IMR-90 (cell line): ENCODE results near the gene HEY2. TPM values are rescaled to one million over a fixed set of nuclear protein-coding genes. Genes with fewer than 3 reads are reported as not detected.
A peak's percentile ranks its signal among the peaks of the same experiment; 100 is the strongest.

ENCODE experiments used
- ATAC-seq: fragments of 200-7000 bp; cut with Tn5 transposase; 2 replicates; pipeline ENCODE4 v1.9.1; 2020; ENCODE audit warnings: low read depth, mild to moderate bottlenecking, moderate library complexity
- BruUV-seq: library from RNA; stranded (reverse); fragments of 400-500 nt; replicated peaks from 2 replicates; lab custom pipeline; 2021; lab: Mats Ljungman, UMichigan
- CTCF ChIA-PET: fragments of 300-600 bp; formaldehyde crosslinking; extraction: SDS; loops from one replicate; lab custom pipeline; 2021; ENCODE audit warnings: antibody characterized with exemption; lab: Yijun Ruan, JAX
- POLR2A ChIA-PET: fragments of 300-600 bp; sonication (Branson Sonifier 250); formaldehyde crosslinking; loops from one replicate; lab custom pipeline; 2022; ENCODE audit warnings: antibody characterized with exemption; ENCODE audit not compliant: unreplicated experiment; lab: Charles Lee
- DNase-seq: peaks from one replicate; pipeline ENCODE4 v3.0.0; 2013
- H2AFZ ChIP-seq: replicated peaks from 2 replicates; pipeline ENCODE3; 2013; ENCODE audit warnings: low read length, mild to moderate bottlenecking; ENCODE audit not compliant: poor library complexity
- H2AK5ac ChIP-seq: 2 replicates; pipeline ENCODE4 v1.6.1; 2013; ENCODE audit warnings: low read depth, low read length, inconsistent platforms
- H2AK9ac ChIP-seq: replicated peaks from 2 replicates; pipeline ENCODE3; 2013; ENCODE audit warnings: mild to moderate bottlenecking, low read depth, low read length, moderate library complexity; ENCODE audit not compliant: poor library complexity
- H2BK120ac ChIP-seq: 2 replicates; pipeline ENCODE4 v1.6.1; 2013; ENCODE audit warnings: low read depth, low read length, inconsistent platforms
- H2BK15ac ChIP-seq: 3 replicates; pipeline ENCODE4 v1.6.1; 2013; ENCODE audit warnings: low read depth, low read length, inconsistent platforms
- H2BK20ac ChIP-seq: 2 replicates; pipeline ENCODE4 v1.6.1; 2013; ENCODE audit warnings: low read depth, mild to moderate bottlenecking, inconsistent platforms, low read length, moderate library complexity
- H2BK5ac ChIP-seq: 2 replicates; pipeline ENCODE4 v1.6.1; 2013; ENCODE audit warnings: mild to moderate bottlenecking, low read depth, low read length, inconsistent platforms; ENCODE audit not compliant: poor library complexity, severe bottlenecking
- H3K14ac ChIP-seq: replicated peaks from 2 replicates; pipeline ENCODE4 v1.6.1; 2013; ENCODE audit warnings: low read depth, low read length, inconsistent platforms
- H3K18ac ChIP-seq: 2 replicates; pipeline ENCODE4 v1.6.1; 2013; ENCODE audit warnings: low read depth, low read length, control low read depth
- H3K23ac ChIP-seq: 2 replicates; pipeline ENCODE4 v1.6.1; 2013; ENCODE audit warnings: low read depth, low read length, inconsistent platforms
- H3K27ac ChIP-seq: 2 replicates; pipeline ENCODE4 v1.5.1; 2013; ENCODE audit warnings: mild to moderate bottlenecking, control low read depth, low read length; ENCODE audit not compliant: insufficient read depth
- H3K27me3 ChIP-seq: 2 replicates; pipeline ENCODE4 v1.6.1; 2013; ENCODE audit warnings: low read length; ENCODE audit not compliant: control insufficient read depth, insufficient read depth
- H3K36me3 ChIP-seq: 2 replicates; pipeline ENCODE4 v1.6.1; 2013; ENCODE audit warnings: low read length, mixed read lengths; ENCODE audit not compliant: control insufficient read depth, insufficient read depth
- H3K4ac ChIP-seq: 2 replicates; pipeline ENCODE4 v1.6.1; 2013; ENCODE audit warnings: low read depth, low read length, inconsistent platforms
- H3K4me1 ChIP-seq: 2 replicates; pipeline ENCODE4 v1.6.1; 2013; ENCODE audit warnings: low read length, mixed read lengths; ENCODE audit not compliant: control insufficient read depth, insufficient read depth
- H3K4me2 ChIP-seq: 2 replicates; pipeline ENCODE4 v1.6.1; 2013; ENCODE audit warnings: low read depth, mild to moderate bottlenecking, control low read depth, low read length, moderate library complexity
- H3K4me3 ChIP-seq: 2 replicates; pipeline ENCODE4 v1.5.1; 2013; ENCODE audit warnings: low read depth, mild to moderate bottlenecking, control low read depth, low read length, moderate library complexity; ENCODE audit not compliant: insufficient read depth
- H3K56ac ChIP-seq: 2 replicates; pipeline ENCODE4 v1.6.1; 2013; ENCODE audit warnings: low read length, inconsistent platforms; ENCODE audit not compliant: insufficient read depth; ENCODE audit errors: extremely low read depth
- H3K79me1 ChIP-seq, 2 experiments: 2 replicates each; pipeline ENCODE4 v1.6.1; 2013; ENCODE audit warnings: low read length in 2 of 2, inconsistent platforms in 1 of 2, low read depth in 1 of 2
- H3K9ac ChIP-seq: 2 replicates; pipeline ENCODE4 v1.6.1; 2013; ENCODE audit warnings: low read depth, low read length, control low read depth
- H3K9me1 ChIP-seq: 2 replicates; pipeline ENCODE4 v1.6.1; 2013; ENCODE audit warnings: low read length, inconsistent platforms; ENCODE audit not compliant: insufficient read depth
- H3K9me3 ChIP-seq: 2 replicates; pipeline ENCODE4 v1.6.1; 2013; ENCODE audit warnings: low read length; ENCODE audit not compliant: control insufficient read depth, insufficient read depth
- H4K20me1 ChIP-seq: 2 replicates; pipeline ENCODE4 v1.6.1; 2013; ENCODE audit warnings: low read length, inconsistent platforms; ENCODE audit not compliant: insufficient read depth
- H4K5ac ChIP-seq: 2 replicates; pipeline ENCODE4 v1.6.1; 2013; ENCODE audit warnings: mild to moderate bottlenecking, low read depth, low read length, control low read depth
- H4K8ac ChIP-seq, 2 experiments: 2 replicates each; pipeline ENCODE4 v1.6.1; 2013; ENCODE audit warnings: low read depth in 2 of 2, low read length in 2 of 2, control low read depth in 1 of 2, inconsistent platforms in 1 of 2
- H4K91ac ChIP-seq: 2 replicates; pipeline ENCODE4 v1.6.1; 2013; ENCODE audit warnings: low read depth, low read length, inconsistent platforms; ENCODE audit not compliant: insufficient read depth
- BHLHE40 ChIP-seq: fragments of 150-350 bp; IDR thresholded peaks from 2 replicates; pipeline ENCODE4 v1.6.1; 2016; ENCODE audit warnings: mild to moderate bottlenecking, low read depth, low read length
- CEBPB ChIP-seq: IDR thresholded peaks from 2 replicates; pipeline ENCODE4 v1.6.1; 2012; ENCODE audit warnings: low read depth, low read length, improper control_type of control experiment
- CHD1 ChIP-seq: IDR thresholded peaks from 2 replicates; pipeline ENCODE4 v1.6.1; 2012; ENCODE audit warnings: low read depth, low read length, improper control_type of control experiment
- ELK1 ChIP-seq: fragments of 150-350 bp; IDR thresholded peaks from 2 replicates; pipeline ENCODE4 v1.6.1; 2016; ENCODE audit warnings: low read depth, mild to moderate bottlenecking, low read length, moderate library complexity, borderline replicate concordance
- FOS ChIP-seq: fragments of 150-350 bp; IDR thresholded peaks from 2 replicates; pipeline ENCODE4 v1.6.1; 2016; ENCODE audit warnings: low read depth, low read length
- MAFK ChIP-seq: IDR thresholded peaks from 2 replicates; pipeline ENCODE4 v1.6.1; 2012; ENCODE audit warnings: low read depth, low read length, improper control_type of control experiment
- MAZ ChIP-seq: IDR thresholded peaks from 2 replicates; pipeline ENCODE4 v1.6.1; 2012; ENCODE audit warnings: low read depth, mild to moderate bottlenecking, low read length, improper control_type of control experiment, moderate library complexity, borderline replicate concordance
- MXI1 ChIP-seq: IDR thresholded peaks from 2 replicates; pipeline ENCODE4 v1.6.1; 2012; ENCODE audit warnings: low read depth, mild to moderate bottlenecking, low read length, moderate library complexity, borderline replicate concordance
- NFE2L2 ChIP-seq: fragments of 150-350 bp; IDR thresholded peaks from 2 replicates; pipeline ENCODE4 v1.6.1; 2016; ENCODE audit warnings: low read depth, mild to moderate bottlenecking, low read length
- POLR2A ChIP-seq: IDR thresholded peaks from 2 replicates; pipeline ENCODE4 v1.6.1; 2012; ENCODE audit warnings: mild to moderate bottlenecking, low read depth, low read length
- RCOR1 ChIP-seq: IDR thresholded peaks from 2 replicates; pipeline ENCODE4 v1.6.1; 2012; ENCODE audit warnings: mild to moderate bottlenecking, low read length, improper control_type of control experiment; ENCODE audit not compliant: insufficient replicate concordance
- RFX5 ChIP-seq: IDR thresholded peaks from 2 replicates; pipeline ENCODE4 v1.8.0; 2012; ENCODE audit warnings: low read depth, mild to moderate bottlenecking, low read length, moderate library complexity
- SMC3 ChIP-seq: fragments of 150-350 bp; IDR thresholded peaks from 2 replicates; pipeline ENCODE4 v1.6.1; 2016; ENCODE audit warnings: low read depth, mild to moderate bottlenecking, antibody characterized with exemption, low read length, moderate library complexity
- USF2 ChIP-seq: fragments of 150-350 bp; IDR thresholded peaks from 2 replicates; pipeline ENCODE4 v1.6.1; 2017; ENCODE audit warnings: mild to moderate bottlenecking, antibody characterized with exemption, low read length, low read depth
- whole genome bisulfite sequencing, 2 experiments: methylation state at CpG; one replicate each; pipeline versions ENCODE4 v1.1.5 to v1.1.7; 2013; ENCODE audit warnings: missing lambda C conversion rate in 2 of 2; ENCODE audit not compliant: insufficient read length in 1 of 2; ENCODE audit errors: extremely low coverage in 2 of 2; 5-methylcytosine and 5-hydroxymethylcytosine counted together
- dilution Hi-C: fragments of 300-500 bp; cut with HindIII; formaldehyde crosslinking; loops from one replicate; pipeline ENCODE4 v1.14.3; 2018; ENCODE audit warnings: low sequenced_read_pairs; ENCODE audit not compliant: unreplicated experiment
- in situ Hi-C: fragments of 300-500 bp; cut with MboI; formaldehyde crosslinking; loops from 3 replicates; pipeline ENCODE4 v1.14.3; 2019; ENCODE audit warnings: low sequenced_read_pairs, inconsistent platforms, mixed read lengths
- intact Hi-C: fragments of 100-400 bp; cut with micrococcal nuclease; formaldehyde crosslinking; loops from 2 replicates; pipeline ENCODE4 v1.10.0; 2022
- polyA plus RNA-seq, 3 experiments: library from polyadenylated mRNA; depleted of rRNA; stranded (reverse); fragments of >200 nt; gene quantifications; 2 replicates each; pipeline ENCODE4 v1.2.3, GENCODE V29; 2012; ENCODE audit warnings: low replicate concordance in 1 of 3
- total RNA-seq: library from RNA; depleted of rRNA; stranded (reverse); fragments of >200 nt; gene quantifications from 2 replicates; pipeline ENCODE4 v1.2.3, GENCODE V29; 2012

The HEY2 gene
- total and polyA plus RNA-seq, 2 of the 4 experiments (the other 2 are of a cell fraction), result not detected

- Histone ChIP-seq H2AK5ac (no peak overlapping the region), H4K5ac (no peak overlapping the region), H2AFZ (no peak overlapping the region), H3K79me1 (peaks cover 4% of the 10 kb centered on the region in 2 experiments; a peak in 1 of 4 replicates), H3K27me3 (peaks cover 5% of the 10 kb centered on the region; the same call in 1 of the 2 replicates), H3K14ac (peak overlapping the region; percentile 98), H4K20me1 (no peaks in the 10 kb centered on the region), H3K4me1 (no peaks in the 10 kb centered on the region), H4K91ac (no peak overlapping the region), H2BK15ac (peak overlapping the region; percentile 74; the same call in 1 of the 3 replicates), H2BK5ac (peak overlapping the region; percentile 93), H3K36me3 (no peaks in the 10 kb centered on the region), H3K9ac (peak overlapping the region; percentile 71; the same call in 1 of the 2 replicates), H3K4ac (peak overlapping the region; percentile 94; the same call in 1 of the 2 replicates), H3K18ac (peak overlapping the region; percentile 73; the same call in 1 of the 2 replicates), H4K8ac (peak overlapping the region; percentile 11 to 87), H3K9me1 (no peaks in the 10 kb centered on the region), H3K9me3 (no peaks in the 10 kb centered on the region), H2AK9ac (no peak overlapping the region), H3K56ac (peak overlapping the region; percentile 80), H3K23ac (peak overlapping the region; percentile 97; the same call in 1 of the 2 replicates), H3K27ac (no peak overlapping the region), H2BK120ac (peak overlapping the region; percentile 94; the same call in 1 of the 2 replicates), H3K4me3 (peak overlapping the region; percentile 59), H2BK20ac (no peak overlapping the region), H3K4me2 (peak overlapping the region; percentile 94; the same call in 1 of the 2 replicates)
- peak; percentile 92 for DNase-seq
- ChIA-PET CTCF (interaction anchor here (0.6 to 2.1 kb wide), 4 partner anchors 10 to 892 kb away, joined by 3 to 18 read pairs (median 5); partner anchors contain the start of gene NCOA7), POLR2A (no interaction called here)
- BruUV-seq, result no TSS peak
- intact Hi-C loops (loop anchor here (2.0 kb wide), 1 partner anchor 195 kb away; no protein-coding TSS in a partner anchor), in situ Hi-C loops (no loop called here), dilution Hi-C loops (no loop called here)
- no CpG with 5 or more reads among the region's 17 CpGs for WGBS, 2 experiments
- ATAC-seq, result peak; percentile 89
- TF ChIP-seq NFE2L2 (no peak), USF2 (no peak), CEBPB (peak; percentile 74), BHLHE40 (no peak), MXI1 (no peak), RFX5 (no peak), RCOR1 (no peak), SMC3 (peak; percentile 2; the same call in 1 of the 2 replicates), FOS (peak; percentile 89), ELK1 (no peak), POLR2A (peak; percentile 58; the same call in 1 of the 2 replicates), MAZ (no peak), CHD1 (no peak; the same call in 1 of the 2 replicates), MAFK (no peak)
These were observed 30.6 kb downstream of the HEY2 start for GRCh38 chr6:125779924-125780539.
